HepG2 (cell line): Measurements from ENCODE around the gene LRRC8E. TPM values are rescaled to one million over a fixed set of nuclear protein-coding genes. Genes with fewer than 3 reads are reported as not detected.
A peak's percentile ranks its signal among the peaks of the same experiment; 100 is the strongest.

Experiments used
- ATF5 ChIP-seq: sonication (generic); formaldehyde crosslinking; IDR thresholded peaks from 2 replicates; pipeline ENCODE4 v1.4.0; 2020; ENCODE audit warnings: mild to moderate bottlenecking, low read depth, missing genetic modification reagents
- ATF7 ChIP-seq, 2 experiments: fragments of 450-650 bp in 1 of 2; sonication (generic) in 1 of 2; formaldehyde crosslinking in 1 of 2; IDR thresholded peaks; 2 replicates each; pipeline versions ENCODE4 v1.4.0 to v1.6.1; 2016 to 2020; ENCODE audit warnings: antibody characterized with exemption in 1 of 2, mild to moderate bottlenecking in 1 of 2, missing genetic modification reagents in 1 of 2
- ELF4 ChIP-seq: sonication (generic); formaldehyde crosslinking; IDR thresholded peaks from 2 replicates; pipeline ENCODE4 v1.5.0; 2020; ENCODE audit warnings: missing genetic modification reagents, mild to moderate bottlenecking, moderate library complexity, borderline replicate concordance
- HBP1 ChIP-seq: IDR thresholded peaks from 2 replicates; pipeline ENCODE4 v1.6.1; 2016; ENCODE audit warnings: low read depth, control low read depth
- JDP2 ChIP-seq: sonication (generic); formaldehyde crosslinking; IDR thresholded peaks from 2 replicates; pipeline ENCODE4 v1.8.1; 2022; ENCODE audit warnings: missing genetic modification reagents, borderline replicate concordance
- LBX2 ChIP-seq: sonication (generic); formaldehyde crosslinking; IDR thresholded peaks from 2 replicates; pipeline ENCODE4 v1.5.0; 2020; ENCODE audit warnings: missing genetic modification reagents, mild to moderate bottlenecking, borderline replicate concordance
- MBD4 ChIP-seq: IDR thresholded peaks from 2 replicates; pipeline ENCODE4 v1.6.1; 2012; ENCODE audit warnings: low read length, inconsistent platforms, borderline replicate concordance
- MNT ChIP-seq: fragments of 450-650 bp; IDR thresholded peaks from 2 replicates; pipeline ENCODE4 v1.6.1; 2016
- NKX3-1 ChIP-seq: sonication (generic); formaldehyde crosslinking; IDR thresholded peaks from 2 replicates; pipeline ENCODE4 v1.5.0; 2020; ENCODE audit warnings: missing genetic modification reagents
- NR2F1 ChIP-seq, 2 experiments: fragments of 450-650 bp in 1 of 2; formaldehyde crosslinking in 1 of 2; IDR thresholded peaks; 2 replicates each; pipeline versions ENCODE4 v1.5.0 to v1.6.1; 2016 to 2020; ENCODE audit warnings: mild to moderate bottlenecking in 1 of 2, missing compliant biosample characterization in 1 of 2, missing genetic modification reagents in 1 of 2, moderate library complexity in 1 of 2
- PLRG1 ChIP-seq: fragments of 450-650 bp; conservative IDR thresholded peaks from 2 replicates; pipeline ENCODE4 v1.6.1; 2016
- REXO4 ChIP-seq: sonication (generic); formaldehyde crosslinking; IDR thresholded peaks from 2 replicates; pipeline ENCODE4 v1.8.0; 2022; ENCODE audit warnings: missing genetic modification reagents, mild to moderate bottlenecking, borderline replicate concordance
- SMC3 ChIP-seq: IDR thresholded peaks from 2 replicates; pipeline ENCODE4 v1.6.1; 2011; ENCODE audit warnings: low read length, improper control_type of control experiment
- ZBTB26 ChIP-seq: IDR thresholded peaks from 2 replicates; pipeline ENCODE4 v1.6.1; 2016; ENCODE audit warnings: missing compliant biosample characterization, missing genetic modification reagents, borderline replicate concordance
- ZBTB34 ChIP-seq: sonication (generic); formaldehyde crosslinking; IDR thresholded peaks from 2 replicates; pipeline ENCODE4 v1.8.0; 2022; ENCODE audit warnings: mild to moderate bottlenecking, missing genetic modification reagents
- ZNF10 ChIP-seq: sonication (generic); formaldehyde crosslinking; IDR thresholded peaks from 2 replicates; pipeline ENCODE4 v1.4.0; 2020; ENCODE audit warnings: mild to moderate bottlenecking, low read depth, missing genetic modification reagents, borderline replicate concordance
- ZNF12 ChIP-seq: sonication (generic); formaldehyde crosslinking; IDR thresholded peaks from 2 replicates; pipeline ENCODE4 v1.5.0; 2020; ENCODE audit warnings: missing genetic modification reagents
- ZNF589 ChIP-seq: sonication (generic); formaldehyde crosslinking; conservative IDR thresholded peaks from 2 replicates; pipeline ENCODE4 v1.8.0; 2022; ENCODE audit warnings: mild to moderate bottlenecking, moderate library complexity, missing genetic modification reagents
- ZNF816 ChIP-seq: sonication (generic); formaldehyde crosslinking; IDR thresholded peaks from 2 replicates; pipeline ENCODE4 v1.8.0; 2022; ENCODE audit warnings: missing genetic modification reagents, mild to moderate bottlenecking, borderline replicate concordance
- polyA plus RNA-seq, 8 experiments: library from polyadenylated mRNA; depleted of rRNA in 3 of 8; stranded (reverse) in 7 of 8; unstranded in 1 of 8; fragments of >200 nt; fragmentation: Illumina TruSeq in 4 of 8; extraction: Trizol in 4 of 8; gene quantifications; 2 replicates each; pipeline versions ENCODE4 v1.2.1 to v1.2.3, GENCODE V29; 2011 to 2016; ENCODE audit warnings: low read depth in 4 of 8, missing spikeins in 1 of 8, mixed read lengths in 1 of 8; ENCODE audit not compliant: insufficient read depth in 1 of 8
- total RNA-seq, 5 experiments: library from RNA; depleted of rRNA; stranded (reverse); fragments of >200 nt; fragmentation: Illumina TruSeq; extraction: Trizol; gene quantifications; 2 replicates each; pipeline ENCODE4 v1.2.3, GENCODE V29; 2016; ENCODE audit warnings: low read depth in 1 of 5

The LRRC8E gene
- total and polyA plus RNA-seq, 2 of the 13 experiments (the other 11 are each of a cell fraction or from before 2014, with no cell fraction given), result 8.0 to 10.3 TPM

GRCh38 chr19:7903244-7904073 lies 15.1 kb downstream of the LRRC8E start, which contains the start of gene MAP2K7 (continued):
- TF ChIP-seq ATF7 (IDR thresholded peaks at IDR 0.05) (peak; percentile 70; the same call in 1 of the 2 replicates), ATF7 (CRISPR knock-in tag; IDR thresholded peaks at IDR 0.05) (0 out of 2 replicates have a peak, but pooled peaks have one; percentile 49), ZNF589 (CRISPR knock-in tag) (0 out of 2 replicates have a peak, but pooled peaks have one; percentile 41), ZBTB26 (no peak), ZNF10 (CRISPR knock-in tag) (no peak), NR2F1 (CRISPR knock-in tag; IDR thresholded peaks at IDR 0.05) (peak in 1 of 2 experiments; percentile 87), ELF4 (CRISPR knock-in tag) (0 out of 2 replicates have a peak, but pooled peaks have one; percentile 20), ATF5 (CRISPR knock-in tag) (no peak), MNT (peak; percentile 89), JDP2 (CRISPR knock-in tag) (no peak; the same call in 1 of the 2 replicates), LBX2 (CRISPR knock-in tag) (no peak; the same call in 1 of the 2 replicates), NKX3-1 (CRISPR knock-in tag) (no peak), PLRG1 (no peak), ZNF816 (CRISPR knock-in tag) (no peak), REXO4 (CRISPR knock-in tag) (0 out of 2 replicates have a peak, but pooled peaks have one; percentile 4), ZNF12 (no peak), ZBTB34 (no peak), MBD4 (no peak), SMC3 (no peak; the same call in 1 of the 2 replicates), HBP1 (CRISPR knock-in tag) (peak; percentile 19; the same call in 1 of the 2 replicates)
